PC-3 (cell line): ENCODE data around the gene LUC7L. TPM values are rescaled to one million over a fixed set of nuclear protein-coding genes. Genes with fewer than 3 reads are reported as not detected.

Source experiments
- ATAC-seq: fragments of 200-7000 bp; cut with Tn5 transposase; 2 replicates; pipeline ENCODE4 v1.9.1; 2020; ENCODE audit warnings: mild to moderate bottlenecking, moderate library complexity
- Bru-seq: library from RNA; stranded (reverse); fragments of 400-500 nt; gene quantifications from one replicate; lab custom pipeline; 2021; lab: Mats Ljungman, UMichigan
- BruChase-seq, 2 experiments: library from RNA; stranded (reverse); fragments of 400-500 nt; gene quantifications; one replicate each; lab custom pipeline; 2021; lab: Mats Ljungman, UMichigan
- BruUV-seq: library from RNA; stranded (reverse); fragments of 400-500 nt; replicated peaks from 2 replicates; lab custom pipeline; 2021; lab: Mats Ljungman, UMichigan
- CTCF ChIA-PET: fragments of 300-600 bp; sonication (Branson Sonifier 250); formaldehyde crosslinking; loops from one replicate; lab custom pipeline; 2022; ENCODE audit warnings: antibody characterized with exemption; lab: Charles Lee
- POLR2A ChIA-PET: fragments of 300-600 bp; sonication (Branson Sonifier 250); formaldehyde crosslinking; loops from one replicate; lab custom pipeline; 2022; ENCODE audit warnings: antibody characterized with exemption; ENCODE audit not compliant: unreplicated experiment; lab: Charles Lee
- DNase-seq: peaks from one replicate; pipeline ENCODE4 v3.0.0-alpha.2; 2015
- H2AFZ ChIP-seq: fragments of 300-600 bp; sonication (generic); 2 replicates; pipeline ENCODE4 v1.6.0; 2016; ENCODE audit warnings: antibody characterized with exemption, low read length
- H3F3A ChIP-seq: fragments of 300-600 bp; sonication (generic); one replicate; pipeline ENCODE4 v1.6.0; 2017; ENCODE audit warnings: antibody characterized with exemption, low read length, control low read depth, mild to moderate bottlenecking; ENCODE audit not compliant: unreplicated experiment
- H3K27ac ChIP-seq: fragments of 300-600 bp; sonication (generic); 2 replicates; pipeline ENCODE4 v1.5.1; 2016; ENCODE audit warnings: mild to moderate bottlenecking, low read length
- H3K27me3 ChIP-seq: fragments of 300-600 bp; sonication (generic); 2 replicates; pipeline ENCODE4 v1.6.1; 2016; ENCODE audit warnings: low read length, mixed read lengths
- H3K36me3 ChIP-seq: fragments of 300-600 bp; sonication (generic); 2 replicates; pipeline ENCODE4 v1.6.1; 2016; ENCODE audit warnings: low read depth, mixed run types, low read length, mixed read lengths
- H3K4me1 ChIP-seq: fragments of 300-600 bp; sonication (generic); 2 replicates; pipeline ENCODE4 v1.5.1; 2016; ENCODE audit warnings: low read length; ENCODE audit not compliant: insufficient read depth
- H3K4me2 ChIP-seq: fragments of 300-600 bp; sonication (generic); 2 replicates; pipeline ENCODE4 v1.6.0; 2016; ENCODE audit warnings: low read length
- H3K4me3 ChIP-seq: fragments of 300-600 bp; sonication (generic); 2 replicates; pipeline ENCODE4 v1.5.1; 2016; ENCODE audit warnings: mild to moderate bottlenecking, low read length, mixed read lengths
- H3K79me2 ChIP-seq: fragments of 300-600 bp; sonication (generic); 2 replicates; pipeline ENCODE4 v1.6.1; 2017; ENCODE audit warnings: low read length, mixed read lengths
- H3K9ac ChIP-seq: fragments of 300-600 bp; sonication (generic); 2 replicates; pipeline ENCODE4 v1.6.0; 2016; ENCODE audit warnings: mild to moderate bottlenecking, low read length
- H3K9me2 ChIP-seq: fragments of 300-600 bp; sonication (generic); replicated peaks from 2 replicates; pipeline ENCODE4 v1.6.1; 2016; ENCODE audit warnings: mixed run types, low read length, mixed read lengths
- H3K9me3 ChIP-seq: fragments of 300-600 bp; sonication (generic); 2 replicates; pipeline ENCODE4 v1.6.1; 2016; ENCODE audit warnings: low read length, mixed read lengths
- H4K20me1 ChIP-seq: fragments of 300-600 bp; sonication (generic); 2 replicates; pipeline ENCODE4 v1.6.1; 2016; ENCODE audit warnings: low read length, mixed read lengths
- EZH2 ChIP-seq: fragments of 300-600 bp; sonication (generic); IDR thresholded peaks from one replicate; pipeline ENCODE4 v1.6.1; 2017; ENCODE audit warnings: antibody characterized with exemption, mild to moderate bottlenecking, low read length; ENCODE audit not compliant: unreplicated experiment
- EZH2phosphoT487 ChIP-seq: fragments of 300-600 bp; sonication (generic); IDR thresholded peaks from 2 replicates; pipeline ENCODE4 v1.6.1; 2018; ENCODE audit warnings: mild to moderate bottlenecking, antibody characterized with exemption, low read length, borderline replicate concordance
- intact Hi-C: fragments of 100-400 bp; cut with micrococcal nuclease; formaldehyde crosslinking; loops from 2 replicates; pipeline ENCODE4 v1.9.0; 2023
- long read RNA-seq: library from polyadenylated mRNA; unstranded; transcript quantifications from one replicate; pipeline ENCODE4 v2.0.0, GENCODE V29; 2021; ENCODE audit not compliant: unreplicated experiment
- total RNA-seq: library from RNA; depleted of rRNA; stranded (reverse); fragments of >200 nt; gene quantifications from 2 replicates; pipeline ENCODE4 v1.2.3, GENCODE V29; 2014; rRNA removed
- TF ChIP-seq, protein P1 (sequence below): fragments of 300-600 bp; sonication (generic); conservative IDR thresholded peaks from 2 replicates; pipeline ENCODE4 v1.5.1; 2017; ENCODE audit warnings: antibody characterized with exemption, low read depth, mild to moderate bottlenecking, low read length

LUC7L gene, protein sequence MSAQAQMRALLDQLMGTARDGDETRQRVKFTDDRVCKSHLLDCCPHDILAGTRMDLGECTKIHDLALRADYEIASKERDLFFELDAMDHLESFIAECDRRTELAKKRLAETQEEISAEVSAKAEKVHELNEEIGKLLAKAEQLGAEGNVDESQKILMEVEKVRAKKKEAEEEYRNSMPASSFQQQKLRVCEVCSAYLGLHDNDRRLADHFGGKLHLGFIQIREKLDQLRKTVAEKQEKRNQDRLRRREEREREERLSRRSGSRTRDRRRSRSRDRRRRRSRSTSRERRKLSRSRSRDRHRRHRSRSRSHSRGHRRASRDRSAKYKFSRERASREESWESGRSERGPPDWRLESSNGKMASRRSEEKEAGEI
- total RNA-seq, result 46.0 and 61.9 TPM in 2 replicates
- percentile 80 among the genes with signal in this experiment for Bru-seq, nascent RNA
- BruChase-seq, experiment 1, labeled RNA remaining after a 6-hour chase, result percentile 84 among the genes with signal in this experiment
- BruChase-seq, experiment 2, labeled RNA remaining after a 2-hour chase, result percentile 83 among the genes with signal in this experiment
- long read RNA-seq, partial matches to known transcripts, result 28 of 55 reads
- long read RNA-seq, other reads (novel, unspliced or antisense), result 17 of 55 reads

- peaks cover 43% of the 10 kb centered on the region for H3K79me2 ChIP-seq
- intact Hi-C loops, result no loop called here
- no peaks in the 10 kb centered on the region for H3K9me2 ChIP-seq
- TF ChIP-seq EZH2 (no peak), EZH2phosphoT487 (no peak)
- TF ChIP-seq, protein P1, sequence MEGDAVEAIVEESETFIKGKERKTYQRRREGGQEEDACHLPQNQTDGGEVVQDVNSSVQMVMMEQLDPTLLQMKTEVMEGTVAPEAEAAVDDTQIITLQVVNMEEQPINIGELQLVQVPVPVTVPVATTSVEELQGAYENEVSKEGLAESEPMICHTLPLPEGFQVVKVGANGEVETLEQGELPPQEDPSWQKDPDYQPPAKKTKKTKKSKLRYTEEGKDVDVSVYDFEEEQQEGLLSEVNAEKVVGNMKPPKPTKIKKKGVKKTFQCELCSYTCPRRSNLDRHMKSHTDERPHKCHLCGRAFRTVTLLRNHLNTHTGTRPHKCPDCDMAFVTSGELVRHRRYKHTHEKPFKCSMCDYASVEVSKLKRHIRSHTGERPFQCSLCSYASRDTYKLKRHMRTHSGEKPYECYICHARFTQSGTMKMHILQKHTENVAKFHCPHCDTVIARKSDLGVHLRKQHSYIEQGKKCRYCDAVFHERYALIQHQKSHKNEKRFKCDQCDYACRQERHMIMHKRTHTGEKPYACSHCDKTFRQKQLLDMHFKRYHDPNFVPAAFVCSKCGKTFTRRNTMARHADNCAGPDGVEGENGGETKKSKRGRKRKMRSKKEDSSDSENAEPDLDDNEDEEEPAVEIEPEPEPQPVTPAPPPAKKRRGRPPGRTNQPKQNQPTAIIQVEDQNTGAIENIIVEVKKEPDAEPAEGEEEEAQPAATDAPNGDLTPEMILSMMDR, result no peak
- H3K36me3 ChIP-seq, result peaks cover 25% of the 10 kb centered on the region
- peaks cover 28% of the 10 kb centered on the region for H4K20me1 ChIP-seq
- H3K4me3 ChIP-seq, result peak within 1 kb of the TSS; percentile 99
- ChIA-PET CTCF (interaction anchor here (0.9 kb wide), 1 partner anchor 122 kb away, joined by 3 read pairs; no protein-coding TSS in a partner anchor), POLR2A (interaction anchor here (0.6 kb wide), 1 partner anchor 123 kb away, joined by 3 read pairs; the partner anchor contains the start of gene AXIN1)
- H3K4me1 ChIP-seq, result peaks cover 25% of the 10 kb centered on the region
- ATAC-seq, result peak; percentile 91
- TSS peak; percentile 50 for BruUV-seq
- peak within 1 kb of the TSS; percentile 59 for H3K27ac ChIP-seq
- H2AFZ ChIP-seq, result peak within 1 kb of the TSS; percentile 86
- no peaks in the 10 kb centered on the region for H3K27me3 ChIP-seq
- H3K9ac ChIP-seq, result peak within 1 kb of the TSS; percentile 96
- no peaks in the 10 kb centered on the region for H3F3A ChIP-seq
- peak within 1 kb of the TSS; percentile 91 for H3K4me2 ChIP-seq
- no peaks in the 10 kb centered on the region for H3K9me3 ChIP-seq
- peak; percentile 81 for DNase-seq
Measured at GRCh38 chr16:228852-229730, at the start of gene LUC7L. LUC7L (minus strand) TSS chr16:229449; CDS start chr16:229339, 110 bp downstream.

GRCh38 chr16:278863-279366, 49.7 kb upstream of the LUC7L start:
- H3K4me1 ChIP-seq, result no peaks in the 10 kb centered on the region
- no TSS peak for BruUV-seq
- no peaks in the 10 kb centered on the region for H3K9me2 ChIP-seq
- peaks cover 11% of the 10 kb centered on the region for H3K27me3 ChIP-seq
- CTCF ChIA-PET, result no interaction called here
- TF ChIP-seq EZH2phosphoT487, result no peak
- H3K4me3 ChIP-seq, result no peak overlapping the region
- no peaks in the 10 kb centered on the region for H3F3A ChIP-seq
- H3K36me3 ChIP-seq, result no peaks in the 10 kb centered on the region
- no peak overlapping the region for H3K9ac ChIP-seq
- no peaks in the 10 kb centered on the region for H3K79me2 ChIP-seq
- no peaks in the 10 kb centered on the region for H3K9me3 ChIP-seq
- no peaks in the 10 kb centered on the region for H4K20me1 ChIP-seq
- H2AFZ ChIP-seq, result no peak overlapping the region
- DNase-seq (peak; percentile 59), ATAC-seq (peak; percentile 65)
- no peak overlapping the region for H3K27ac ChIP-seq
- H3K4me2 ChIP-seq, result no peak overlapping the region
- POLR2A ChIA-PET, result no interaction called here
- intact Hi-C loops, result no loop called here
